ENCODE measurements around the gene SPN.
A peak's percentile ranks its signal among the peaks of the same experiment; 100 is the strongest.
"Not testable (repeated sequence)": the region's sequence is repeated elsewhere in the genome, so short reads cannot be mapped to it uniquely, and the experiment has no call there.

Gene SPN

GRCh38 chr16:29663016-29663806 lies at the start of gene SPN:
SPN (plus strand) TSS chr16:29663247; CDS start chr16:29663729, 482 bp downstream.
- DNase-seq (ENCODE audit: low spot score in 2 of 2) = peak; percentile 36 to 82

GRCh38 chr16:29613307-29614057 lies 49.6 kb upstream of the SPN start:
- H3K4me1 Mint-ChIP-seq, H3K9me3 Mint-ChIP-seq: not testable (repeated sequence)
- peak; percentile 96 to 98 for DNase-seq (ENCODE audit: low spot score in 2 of 2)
- peak; percentile 64 for ATAC-seq
- Mint-ChIP-seq H3K4me3 (peak overlapping the region; percentile 88), H3K27ac (peak overlapping the region; percentile 97), H3K36me3 (peaks cover 49% of the 10 kb centered on the region)

More at GRCh38 chr16:29663016-29663806, at the start of gene SPN:
- Mint-ChIP-seq H3K36me3 (peaks cover 56% of the 10 kb centered on the region), H3K9me3 (no peaks in the 10 kb centered on the region), H3K4me3 (peak within 1 kb of the TSS; percentile 97), H3K27ac (peak within 1 kb of the TSS; percentile 99), H3K4me1 (peaks cover 79% of the 10 kb centered on the region)
- peak; percentile 60 for ATAC-seq

- peaks cover 36% of the 10 kb centered on the region for H3K36me3 Mint-ChIP-seq
- DNase-seq (ENCODE audit: low spot score in 2 of 2); H3K4me1 Mint-ChIP-seq; H3K4me3 Mint-ChIP-seq; ATAC-seq; H3K27ac Mint-ChIP-seq; H3K9me3 Mint-ChIP-seq: not testable (repeated sequence)
Measured at GRCh38 chr16:29614691-29615314, 48.2 kb upstream of the SPN start.

- not testable (repeated sequence) for H3K4me3 Mint-ChIP-seq; DNase-seq (ENCODE audit: low spot score in 2 of 2); ATAC-seq; H3K4me1 Mint-ChIP-seq; H3K9me3 Mint-ChIP-seq; H3K27ac Mint-ChIP-seq
- H3K36me3 Mint-ChIP-seq = peaks cover 24% of the 10 kb centered on the region
Measured at GRCh38 chr16:29616127-29616526, 46.9 kb upstream of the SPN start.

GRCh38 chr16:29620591-29620990 lies 42.5 kb upstream of the SPN start:
- DNase-seq (ENCODE audit: low spot score in 2 of 2); H3K9me3 Mint-ChIP-seq; H3K4me3 Mint-ChIP-seq; H3K27ac Mint-ChIP-seq; H3K36me3 Mint-ChIP-seq; H3K4me1 Mint-ChIP-seq: not testable (repeated sequence)
- ATAC-seq = peak; percentile 89

- H3K36me3 Mint-ChIP-seq; H3K27ac Mint-ChIP-seq; DNase-seq (ENCODE audit: low spot score in 2 of 2); ATAC-seq; H3K9me3 Mint-ChIP-seq; H3K4me3 Mint-ChIP-seq: not testable (repeated sequence)
- H3K4me1 Mint-ChIP-seq = peaks cover 12% of the 10 kb centered on the region
Measured at GRCh38 chr16:29622738-29623137, 40.3 kb upstream of the SPN start.

- H3K4me1 Mint-ChIP-seq = peaks cover 12% of the 10 kb centered on the region
- not testable (repeated sequence) for H3K36me3 Mint-ChIP-seq; ATAC-seq; H3K27ac Mint-ChIP-seq; H3K9me3 Mint-ChIP-seq; H3K4me3 Mint-ChIP-seq; DNase-seq (ENCODE audit: low spot score in 2 of 2)
Measured at GRCh38 chr16:29623253-29623652, 39.8 kb upstream of the SPN start.

GRCh38 chr16:29625114-29625513 lies 37.9 kb upstream of the SPN start:
- H3K9me3 Mint-ChIP-seq; H3K4me3 Mint-ChIP-seq; DNase-seq (ENCODE audit: low spot score in 2 of 2); ATAC-seq; H3K36me3 Mint-ChIP-seq; H3K27ac Mint-ChIP-seq: not testable (repeated sequence)
- H3K4me1 Mint-ChIP-seq = peaks cover 12% of the 10 kb centered on the region

- peak; percentile 98 for ATAC-seq
- H3K27ac Mint-ChIP-seq = peak overlapping the region; percentile 90
- H3K4me1 Mint-ChIP-seq = peaks cover 12% of the 10 kb centered on the region
- not testable (repeated sequence) for H3K9me3 Mint-ChIP-seq, H3K36me3 Mint-ChIP-seq
- peak; percentile 38 to 79 for DNase-seq (ENCODE audit: low spot score in 2 of 2)
- peak overlapping the region; percentile 69 for H3K4me3 Mint-ChIP-seq
Measured at GRCh38 chr16:29626778-29627331, 36.2 kb upstream of the SPN start.

GRCh38 chr16:29627661-29628075 lies 35.4 kb upstream of the SPN start:
- peak overlapping the region; percentile 90 for H3K27ac Mint-ChIP-seq
- DNase-seq (ENCODE audit: low spot score in 2 of 2); H3K36me3 Mint-ChIP-seq; H3K9me3 Mint-ChIP-seq: not testable (repeated sequence)
- peak; percentile 48 for ATAC-seq
- peaks cover 12% of the 10 kb centered on the region for H3K4me1 Mint-ChIP-seq
- H3K4me3 Mint-ChIP-seq = peak overlapping the region; percentile 69

- H3K9me3 Mint-ChIP-seq; H3K4me3 Mint-ChIP-seq; H3K36me3 Mint-ChIP-seq; ATAC-seq; H3K27ac Mint-ChIP-seq; DNase-seq (ENCODE audit: low spot score in 2 of 2): not testable (repeated sequence)
- peaks cover 12% of the 10 kb centered on the region for H3K4me1 Mint-ChIP-seq
Measured at GRCh38 chr16:29628707-29629106, 34.3 kb upstream of the SPN start.

- not testable (repeated sequence) for H3K27ac Mint-ChIP-seq; H3K4me3 Mint-ChIP-seq; DNase-seq (ENCODE audit: low spot score in 2 of 2); H3K9me3 Mint-ChIP-seq; H3K36me3 Mint-ChIP-seq; ATAC-seq
- peaks cover 12% of the 10 kb centered on the region for H3K4me1 Mint-ChIP-seq
Measured at GRCh38 chr16:29629318-29629717, 33.7 kb upstream of the SPN start.

GRCh38 chr16:29631658-29632057 lies 31.4 kb upstream of the SPN start:
- peaks cover 11% of the 10 kb centered on the region for H3K4me1 Mint-ChIP-seq
- H3K36me3 Mint-ChIP-seq; H3K9me3 Mint-ChIP-seq; DNase-seq (ENCODE audit: low spot score in 2 of 2); H3K4me3 Mint-ChIP-seq; ATAC-seq; H3K27ac Mint-ChIP-seq: not testable (repeated sequence)

GRCh38 chr16:29635902-29636301 lies 27.1 kb upstream of the SPN start:
- not testable (repeated sequence) for H3K4me3 Mint-ChIP-seq; DNase-seq (ENCODE audit: low spot score in 2 of 2); H3K36me3 Mint-ChIP-seq; ATAC-seq; H3K4me1 Mint-ChIP-seq; H3K9me3 Mint-ChIP-seq; H3K27ac Mint-ChIP-seq

GRCh38 chr16:29636368-29636767 lies 26.7 kb upstream of the SPN start:
- H3K9me3 Mint-ChIP-seq; H3K27ac Mint-ChIP-seq; ATAC-seq; DNase-seq (ENCODE audit: low spot score in 2 of 2); H3K4me3 Mint-ChIP-seq; H3K36me3 Mint-ChIP-seq: not testable (repeated sequence)
- H3K4me1 Mint-ChIP-seq = peaks cover 13% of the 10 kb centered on the region

All from stimulated activated effector memory CD8-positive, alpha-beta T cell treated with anti-CD3 and anti-CD28 coated beads, Interleukin-12 subunit alpha, Interleukin-12 subunit beta, amount 100 ng/mL, for 72 hours (primary cell).